ENCODE data around the gene EYS. TPM values are rescaled to one million over a fixed set of nuclear protein-coding genes. Genes with fewer than 3 reads are reported as not detected.

EYS gene
- total RNA-seq, 1 experiment from 2014 or later: 1.5 TPM

DNA sequence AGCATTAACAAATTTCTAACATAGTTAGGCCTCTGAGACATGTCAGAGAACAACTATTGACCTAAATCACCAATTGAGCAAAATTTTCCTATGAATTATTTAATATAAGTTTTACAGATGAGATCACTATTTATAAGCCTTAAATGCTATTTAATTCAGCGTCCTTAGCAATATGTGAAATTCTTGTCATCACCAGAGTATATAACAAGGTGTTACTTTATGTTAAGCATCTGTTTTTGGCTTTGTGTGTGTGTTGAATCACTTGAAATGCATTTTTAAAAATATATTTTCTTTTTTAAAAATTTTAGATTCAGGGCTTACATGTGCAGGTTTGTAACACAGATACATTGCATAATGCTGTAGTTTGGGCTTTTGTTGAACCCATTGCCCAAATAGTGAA, 794.1 kb downstream of the EYS start:
- intact Hi-C loops (cut with micrococcal nuclease): no loop called here
- no TSS peak for BruUV-seq (replicated peaks)
- Mint-ChIP-seq H3K4me1 (ENCODE audit: insufficient read depth, unreplicated experiment) (peaks cover 10% of the 10 kb centered on the region), H3K36me3 (ENCODE audit: insufficient read depth, unreplicated experiment) (no peaks in the 10 kb centered on the region), H3K27me3 (ENCODE audit: insufficient read depth, unreplicated experiment) (no peaks in the 10 kb centered on the region), H3K4me3 (ENCODE audit: unreplicated experiment) (no peak overlapping the region), H3K9me3 (ENCODE audit: unreplicated experiment) (no peaks in the 10 kb centered on the region), H3K27ac (ENCODE audit: low read depth, unreplicated experiment) (no peak overlapping the region)
- POLR2A ChIA-PET: interaction anchor here (1.5 kb wide), 1 partner anchor 9 kb away, joined by 5 read pairs; no protein-coding TSS in a partner anchor
- CTCF ChIA-PET: no interaction called here
- no peak for DNase-seq (ENCODE audit: unreplicated experiment)
- TF ChIP-seq, protein P1, sequence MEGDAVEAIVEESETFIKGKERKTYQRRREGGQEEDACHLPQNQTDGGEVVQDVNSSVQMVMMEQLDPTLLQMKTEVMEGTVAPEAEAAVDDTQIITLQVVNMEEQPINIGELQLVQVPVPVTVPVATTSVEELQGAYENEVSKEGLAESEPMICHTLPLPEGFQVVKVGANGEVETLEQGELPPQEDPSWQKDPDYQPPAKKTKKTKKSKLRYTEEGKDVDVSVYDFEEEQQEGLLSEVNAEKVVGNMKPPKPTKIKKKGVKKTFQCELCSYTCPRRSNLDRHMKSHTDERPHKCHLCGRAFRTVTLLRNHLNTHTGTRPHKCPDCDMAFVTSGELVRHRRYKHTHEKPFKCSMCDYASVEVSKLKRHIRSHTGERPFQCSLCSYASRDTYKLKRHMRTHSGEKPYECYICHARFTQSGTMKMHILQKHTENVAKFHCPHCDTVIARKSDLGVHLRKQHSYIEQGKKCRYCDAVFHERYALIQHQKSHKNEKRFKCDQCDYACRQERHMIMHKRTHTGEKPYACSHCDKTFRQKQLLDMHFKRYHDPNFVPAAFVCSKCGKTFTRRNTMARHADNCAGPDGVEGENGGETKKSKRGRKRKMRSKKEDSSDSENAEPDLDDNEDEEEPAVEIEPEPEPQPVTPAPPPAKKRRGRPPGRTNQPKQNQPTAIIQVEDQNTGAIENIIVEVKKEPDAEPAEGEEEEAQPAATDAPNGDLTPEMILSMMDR (IDR thresholded peaks at IDR 0.05; ENCODE audit: unreplicated experiment): no peak

DNA sequence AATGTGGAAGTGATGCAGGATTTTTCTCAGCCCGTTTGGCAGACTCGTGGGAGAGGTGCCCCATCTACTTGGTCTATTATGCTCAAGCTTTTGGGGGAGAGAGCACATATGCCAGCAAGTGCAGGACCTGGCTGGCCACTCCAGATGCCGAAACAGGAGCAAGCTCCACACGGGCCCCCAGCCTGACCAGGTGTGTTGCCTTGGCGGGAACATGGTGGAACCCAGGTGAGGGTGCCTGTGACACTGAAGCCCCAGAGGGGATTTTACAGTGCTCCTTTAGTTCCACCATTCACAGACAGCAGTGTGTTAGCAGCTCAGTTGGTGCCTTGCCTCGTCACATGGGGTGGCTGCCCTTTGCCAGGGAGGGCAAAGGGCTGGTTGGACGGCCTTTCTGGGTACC, 798.9 kb downstream of the EYS start:
- Mint-ChIP-seq H3K36me3 (ENCODE audit: insufficient read depth, unreplicated experiment) (no peaks in the 10 kb centered on the region), H3K4me1 (ENCODE audit: insufficient read depth, unreplicated experiment) (no peaks in the 10 kb centered on the region), H3K27ac (ENCODE audit: low read depth, unreplicated experiment) (no peak overlapping the region), H3K4me3 (ENCODE audit: unreplicated experiment) (no peak overlapping the region), H3K27me3 (ENCODE audit: insufficient read depth, unreplicated experiment) (no peaks in the 10 kb centered on the region), H3K9me3 (ENCODE audit: unreplicated experiment) (no peaks in the 10 kb centered on the region)
- TF ChIP-seq, protein P1 (IDR thresholded peaks at IDR 0.05; ENCODE audit: unreplicated experiment): no peak
- no TSS peak for BruUV-seq (replicated peaks)
- POLR2A ChIA-PET: no interaction called here
- CTCF ChIA-PET: no interaction called here
- DNase-seq (ENCODE audit: unreplicated experiment): no peak
- intact Hi-C loops (cut with micrococcal nuclease): no loop called here

- ChIA-PET CTCF (no interaction called here), POLR2A (interaction anchor here (0.7 kb wide), 1 partner anchor 32 kb away, joined by 3 read pairs; no protein-coding TSS in a partner anchor)
- Mint-ChIP-seq H3K9me3 (ENCODE audit: unreplicated experiment) (peaks cover 3% of the 10 kb centered on the region), H3K27me3 (ENCODE audit: insufficient read depth, unreplicated experiment) (no peaks in the 10 kb centered on the region), H3K4me3 (ENCODE audit: unreplicated experiment) (no peak overlapping the region), H3K27ac (ENCODE audit: low read depth, unreplicated experiment) (no peak overlapping the region), H3K36me3 (ENCODE audit: insufficient read depth, unreplicated experiment) (no peaks in the 10 kb centered on the region), H3K4me1 (ENCODE audit: insufficient read depth, unreplicated experiment) (no peaks in the 10 kb centered on the region)
- BruUV-seq (replicated peaks): no TSS peak
- DNase-seq (ENCODE audit: unreplicated experiment): no peak
- intact Hi-C loops (cut with micrococcal nuclease): no loop called here
- TF ChIP-seq, protein P1 (IDR thresholded peaks at IDR 0.05; ENCODE audit: unreplicated experiment): no peak
Measured at GRCh38 chr6:64904616-64905015, 802.4 kb downstream of the EYS start.

GRCh38 chr6:64902596-64902995, 804.4 kb downstream of the EYS start:
- POLR2A ChIA-PET: interaction anchor here (0.6 to 0.8 kb wide), 2 partner anchors 16 to 29 kb away, joined by 3 read pairs; no protein-coding TSS in a partner anchor
- BruUV-seq (replicated peaks): no TSS peak
- no peak for DNase-seq (ENCODE audit: unreplicated experiment)
- TF ChIP-seq, protein P1 (IDR thresholded peaks at IDR 0.05; ENCODE audit: unreplicated experiment): no peak
- intact Hi-C loops (cut with micrococcal nuclease): no loop called here
- CTCF ChIA-PET: no interaction called here
- Mint-ChIP-seq H3K4me1 (ENCODE audit: insufficient read depth, unreplicated experiment) (no peaks in the 10 kb centered on the region), H3K4me3 (ENCODE audit: unreplicated experiment) (no peak overlapping the region), H3K36me3 (ENCODE audit: insufficient read depth, unreplicated experiment) (no peaks in the 10 kb centered on the region), H3K27me3 (ENCODE audit: insufficient read depth, unreplicated experiment) (no peaks in the 10 kb centered on the region), H3K9me3 (ENCODE audit: unreplicated experiment) (peaks cover 18% of the 10 kb centered on the region), H3K27ac (ENCODE audit: low read depth, unreplicated experiment) (no peak overlapping the region)

All from MCF 10A (cell line).